ENCODE results near the gene RPL10. TPM values are rescaled to one million over a fixed set of nuclear protein-coding genes. Genes with fewer than 3 reads are reported as not detected.
A peak's percentile ranks its signal among the peaks of the same experiment; 100 is the strongest.

The RPL10 gene
- total and polyA plus RNA-seq, 9 of the 15 experiments (the other 6 are each of a cell fraction or from before 2014, with no cell fraction given) = 3,774 to 7,600 (median 5,014) TPM

DNA sequence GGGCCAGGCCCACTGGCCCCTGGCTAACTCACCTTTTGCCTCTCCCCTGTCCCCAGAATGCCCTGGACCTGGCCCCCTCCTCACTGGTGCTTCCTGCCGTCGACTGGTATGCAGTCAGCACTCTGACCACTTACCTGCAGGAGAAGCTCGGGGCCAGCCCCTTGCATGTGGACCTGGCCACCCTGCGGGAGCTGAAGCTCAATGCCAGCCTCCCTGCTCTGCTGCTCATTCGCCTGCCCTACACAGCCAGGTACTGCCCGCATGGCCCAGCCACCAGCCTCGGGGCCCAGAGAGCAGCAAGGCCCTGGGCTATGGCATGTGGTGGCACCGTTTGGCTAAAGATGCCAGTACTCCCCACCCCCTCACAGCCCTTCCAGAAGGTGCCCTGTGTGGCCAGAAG is 34.0 kb downstream of the RPL10 start:
- H3K4me2 ChIP-seq (ENCODE audit: insufficient read depth, low read length) = no peak overlapping the region
- peaks cover 60% of the 10 kb centered on the region; the same call in 2 of the 3 replicates for H3K36me3 ChIP-seq (ENCODE audit: control insufficient read depth, insufficient read depth, low read length)
- no peaks in the 10 kb centered on the region for H3K9me1 ChIP-seq (ENCODE audit: control insufficient read depth, insufficient read depth, low read length)
- WGBS (ENCODE audit: insufficient coverage, low coverage, missing lambda C conversion rate) = 91% methylated on average over 7 of the region's 8 CpGs
- CTCF ChIA-PET (ENCODE audit: low intra/inter-chr PET ratio) = no interaction called here
- ATAC-seq (no peak), FAIRE-seq (no peak), DNase-seq (ENCODE audit: extremely low read depth in 1 of 4, low spot score in 3 of 4) (no peak)
- in situ Hi-C loops (cut with MboI) = no loop called here
- no peak overlapping the region for H2AFZ ChIP-seq (ENCODE audit: low read depth, low read length)
- no peaks in the 10 kb centered on the region for H3K9me3 ChIP-seq (replicated peaks; ENCODE audit: control insufficient read depth, insufficient read depth, low read depth, low read length)
- no TSS peak for BruUV-seq (replicated peaks)
- H3K27me3 ChIP-seq (ENCODE audit: control insufficient read depth in 2 of 2, insufficient read depth in 2 of 2, low read length in 2 of 2) = no peaks in the 10 kb centered on the region
- POLR2A ChIA-PET = interaction anchor here (0.9 kb wide), 1 partner anchor 13 kb away, joined by 3 read pairs; no protein-coding TSS in a partner anchor
- peak overlapping the region in 1 of 2 experiments; percentile 35; a peak in 1 of 4 replicates for H3K9ac ChIP-seq (ENCODE audit: insufficient read depth in 1 of 2, low read depth in 2 of 2, low read length in 2 of 2)
- no peaks in the 10 kb centered on the region for H4K20me1 ChIP-seq (replicated peaks; ENCODE audit: control insufficient read depth, insufficient read depth, low read length)
- intact Hi-C loops (cut with micrococcal nuclease) = no loop called here
- no peak overlapping the region for H3K4me3 ChIP-seq
- H3K79me2 ChIP-seq (ENCODE audit: control insufficient read depth, insufficient read depth, low read length) = peaks cover 37% of the 10 kb centered on the region
- H3K4me1 ChIP-seq (replicated peaks in 1 of 2; ENCODE audit: control insufficient read depth in 2 of 2, insufficient read depth in 2 of 2, low read length in 2 of 2) = peaks cover 26 to 64% of the 10 kb centered on the region in 2 experiments; a peak in 4 of 5 replicates
- TF ChIP-seq RBFOX2 (IDR thresholded peaks at IDR 0.05; ENCODE audit: low read depth, low read length) = peak; percentile 46; the same call in 1 of the 2 replicates
- TF ChIP-seq ZNF584 (CRISPR knock-in tag; IDR thresholded peaks at IDR 0.05; ENCODE audit: low read depth) = no peak
- no peak for TF ChIP-seq CBFA2T2 (conservative IDR thresholded peaks at IDR 0.05)
- no peak overlapping the region for H3K27ac ChIP-seq (ENCODE audit: extremely low read depth, low read depth, low read length)

DNA sequence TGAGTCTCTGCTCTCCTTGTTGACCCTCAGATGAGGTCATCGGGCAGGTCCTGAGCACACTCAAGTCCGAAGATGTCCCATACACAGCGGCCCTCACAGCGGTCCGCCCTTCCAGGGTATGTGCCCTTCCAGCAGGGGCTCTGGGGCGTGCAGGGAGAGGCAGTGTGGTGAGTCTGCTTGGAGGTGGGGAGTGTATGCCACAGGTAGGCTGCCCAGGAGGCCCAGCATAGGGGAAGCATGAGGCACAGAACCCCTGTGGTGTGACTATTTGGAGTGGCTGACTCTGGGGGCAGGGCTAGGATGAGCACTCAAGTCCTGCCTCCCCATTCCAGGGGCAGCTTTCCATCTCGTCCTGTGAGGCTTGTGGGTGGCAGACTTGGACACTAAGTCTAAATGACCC is 35.4 kb downstream of the RPL10 start:
- no peaks in the 10 kb centered on the region for H3K27me3 ChIP-seq (ENCODE audit: control insufficient read depth in 2 of 2, insufficient read depth in 2 of 2, low read length in 2 of 2)
- peaks cover 3% of the 10 kb centered on the region; the same call in 1 of the 2 replicates for H4K20me1 ChIP-seq (replicated peaks; ENCODE audit: control insufficient read depth, insufficient read depth, low read length)
- DNase-seq (ENCODE audit: extremely low read depth in 1 of 4, low spot score in 3 of 4) = no peak
- peaks cover under 1% of the 10 kb centered on the region for H3K9me1 ChIP-seq (ENCODE audit: control insufficient read depth, insufficient read depth, low read length)
- in situ Hi-C loops (cut with MboI) = no loop called here
- POLR2A ChIA-PET = no interaction called here
- H3K27ac ChIP-seq (ENCODE audit: extremely low read depth, low read depth, low read length) = no peak overlapping the region
- no peak overlapping the region for H3K4me3 ChIP-seq
- ATAC-seq = no peak
- H3K9me3 ChIP-seq (replicated peaks; ENCODE audit: control insufficient read depth, insufficient read depth, low read depth, low read length) = no peaks in the 10 kb centered on the region
- no peak for FAIRE-seq
- BruUV-seq (replicated peaks) = no TSS peak
- H3K9ac ChIP-seq (ENCODE audit: insufficient read depth in 1 of 2, low read depth in 2 of 2, low read length in 2 of 2) = no peak overlapping the region; a peak in 1 of 4 replicates
- 79% methylated on average over 2 of the region's 7 CpGs for WGBS (ENCODE audit: insufficient coverage, low coverage, missing lambda C conversion rate)
- peaks cover 41% of the 10 kb centered on the region for H3K79me2 ChIP-seq (ENCODE audit: control insufficient read depth, insufficient read depth, low read length)
- H3K4me2 ChIP-seq (ENCODE audit: insufficient read depth, low read length) = no peak overlapping the region
- CTCF ChIA-PET (ENCODE audit: low intra/inter-chr PET ratio) = no interaction called here
- H3K4me1 ChIP-seq (replicated peaks in 1 of 2; ENCODE audit: control insufficient read depth in 2 of 2, insufficient read depth in 2 of 2, low read length in 2 of 2) = peaks cover 23 to 66% of the 10 kb centered on the region in 2 experiments; a peak in 4 of 5 replicates
- peaks cover 64% of the 10 kb centered on the region; the same call in 2 of the 3 replicates for H3K36me3 ChIP-seq (ENCODE audit: control insufficient read depth, insufficient read depth, low read length)
- H2AFZ ChIP-seq (ENCODE audit: low read depth, low read length) = no peak overlapping the region
- intact Hi-C loops (cut with micrococcal nuclease) = no loop called here
- TF ChIP-seq SMARCC2 (IDR thresholded peaks at IDR 0.05; ENCODE audit: low read depth) (no peak), XRCC5 (IDR thresholded peaks at IDR 0.05; ENCODE audit: low read depth, low read length) (no peak), ZNF589 (CRISPR knock-in tag; IDR thresholded peaks at IDR 0.05; ENCODE audit: low read depth) (no peak), NONO (IDR thresholded peaks at IDR 0.05; ENCODE audit: low read depth in 2 of 2, low read length in 1 of 2) (no peak), ZNF212 (CRISPR knock-in tag; IDR thresholded peaks at IDR 0.05) (no peak)
- TF ChIP-seq, protein P1, sequence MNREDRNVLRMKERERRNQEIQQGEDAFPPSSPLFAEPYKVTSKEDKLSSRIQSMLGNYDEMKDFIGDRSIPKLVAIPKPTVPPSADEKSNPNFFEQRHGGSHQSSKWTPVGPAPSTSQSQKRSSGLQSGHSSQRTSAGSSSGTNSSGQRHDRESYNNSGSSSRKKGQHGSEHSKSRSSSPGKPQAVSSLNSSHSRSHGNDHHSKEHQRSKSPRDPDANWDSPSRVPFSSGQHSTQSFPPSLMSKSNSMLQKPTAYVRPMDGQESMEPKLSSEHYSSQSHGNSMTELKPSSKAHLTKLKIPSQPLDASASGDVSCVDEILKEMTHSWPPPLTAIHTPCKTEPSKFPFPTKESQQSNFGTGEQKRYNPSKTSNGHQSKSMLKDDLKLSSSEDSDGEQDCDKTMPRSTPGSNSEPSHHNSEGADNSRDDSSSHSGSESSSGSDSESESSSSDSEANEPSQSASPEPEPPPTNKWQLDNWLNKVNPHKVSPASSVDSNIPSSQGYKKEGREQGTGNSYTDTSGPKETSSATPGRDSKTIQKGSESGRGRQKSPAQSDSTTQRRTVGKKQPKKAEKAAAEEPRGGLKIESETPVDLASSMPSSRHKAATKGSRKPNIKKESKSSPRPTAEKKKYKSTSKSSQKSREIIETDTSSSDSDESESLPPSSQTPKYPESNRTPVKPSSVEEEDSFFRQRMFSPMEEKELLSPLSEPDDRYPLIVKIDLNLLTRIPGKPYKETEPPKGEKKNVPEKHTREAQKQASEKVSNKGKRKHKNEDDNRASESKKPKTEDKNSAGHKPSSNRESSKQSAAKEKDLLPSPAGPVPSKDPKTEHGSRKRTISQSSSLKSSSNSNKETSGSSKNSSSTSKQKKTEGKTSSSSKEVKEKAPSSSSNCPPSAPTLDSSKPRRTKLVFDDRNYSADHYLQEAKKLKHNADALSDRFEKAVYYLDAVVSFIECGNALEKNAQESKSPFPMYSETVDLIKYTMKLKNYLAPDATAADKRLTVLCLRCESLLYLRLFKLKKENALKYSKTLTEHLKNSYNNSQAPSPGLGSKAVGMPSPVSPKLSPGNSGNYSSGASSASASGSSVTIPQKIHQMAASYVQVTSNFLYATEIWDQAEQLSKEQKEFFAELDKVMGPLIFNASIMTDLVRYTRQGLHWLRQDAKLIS (CRISPR knock-in tag; IDR thresholded peaks at IDR 0.05) = no peak
- TF ChIP-seq, protein P2, sequence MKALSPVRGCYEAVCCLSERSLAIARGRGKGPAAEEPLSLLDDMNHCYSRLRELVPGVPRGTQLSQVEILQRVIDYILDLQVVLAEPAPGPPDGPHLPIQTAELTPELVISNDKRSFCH (CRISPR knock-in tag; IDR thresholded peaks at IDR 0.05) = no peak
- TF ChIP-seq, protein P2 (tag; IDR thresholded peaks at IDR 0.05) = no peak

Measured in K562 (cell line).